HG02623 (cell line): Measurements from ENCODE around the gene GRM8.
"Not testable (repeated sequence)": the region's sequence is repeated elsewhere in the genome, so short reads cannot be mapped to it uniquely, and the experiment has no call there.

ENCODE experiments used
- ATAC-seq: cut with Tn5 transposase; IDR thresholded peaks from one replicate; pipeline ENCODE4 v1.9.1; 2021; ENCODE audit warnings: moderate library complexity; ENCODE audit not compliant: unreplicated experiment

The GRM8 gene

GRCh38 chr7:126931581-126931980, 321.2 kb downstream of the GRM8 start:
- no peak for ATAC-seq

DNA sequence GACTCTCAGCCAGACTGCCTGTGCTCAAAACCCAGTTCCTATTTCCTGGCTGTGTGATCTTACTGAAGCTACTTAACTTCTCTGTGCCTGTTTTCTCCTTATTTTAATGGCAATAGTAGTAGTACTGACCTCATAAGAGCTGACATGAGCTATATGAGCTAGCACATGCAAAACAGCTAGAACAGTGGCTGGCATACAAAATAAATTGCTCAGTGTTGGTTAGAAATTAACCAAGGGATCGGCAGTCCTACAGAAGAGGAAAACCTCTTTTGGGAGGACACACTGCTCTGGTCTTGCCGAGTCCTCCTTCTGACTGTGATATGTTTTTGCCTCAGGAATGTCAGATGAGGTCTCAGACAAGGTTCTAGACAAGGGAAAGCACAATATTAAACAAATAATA, 322.6 kb downstream of the GRM8 start:
- no peak for ATAC-seq

DNA sequence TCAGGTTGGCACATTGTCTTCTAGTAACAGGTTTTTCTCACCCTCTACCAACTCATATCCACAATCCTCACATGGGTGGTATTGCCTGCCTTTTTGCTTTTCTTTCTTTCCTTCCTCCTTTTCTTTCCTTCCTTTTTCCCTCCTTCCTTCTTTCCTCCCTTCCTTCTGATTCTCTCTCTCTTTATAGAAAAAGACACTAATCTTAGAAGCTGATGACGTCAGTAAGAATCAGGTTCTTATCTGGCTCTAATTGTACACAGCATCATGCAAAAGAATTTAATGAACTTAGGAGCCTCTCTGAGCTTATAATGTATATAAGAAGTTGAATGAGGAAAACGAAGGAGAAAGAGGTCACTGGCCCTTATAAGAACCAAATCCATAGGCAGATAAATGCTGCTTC, 328.3 kb downstream of the GRM8 start:
- no peak for ATAC-seq

- peak; percentile 52 for ATAC-seq
Measured at GRCh38 chr7:126911627-126912026, 341.1 kb downstream of the GRM8 start.

- not testable (repeated sequence) for ATAC-seq
Measured at GRCh38 chr7:126908564-126908963, 344.2 kb downstream of the GRM8 start.

DNA sequence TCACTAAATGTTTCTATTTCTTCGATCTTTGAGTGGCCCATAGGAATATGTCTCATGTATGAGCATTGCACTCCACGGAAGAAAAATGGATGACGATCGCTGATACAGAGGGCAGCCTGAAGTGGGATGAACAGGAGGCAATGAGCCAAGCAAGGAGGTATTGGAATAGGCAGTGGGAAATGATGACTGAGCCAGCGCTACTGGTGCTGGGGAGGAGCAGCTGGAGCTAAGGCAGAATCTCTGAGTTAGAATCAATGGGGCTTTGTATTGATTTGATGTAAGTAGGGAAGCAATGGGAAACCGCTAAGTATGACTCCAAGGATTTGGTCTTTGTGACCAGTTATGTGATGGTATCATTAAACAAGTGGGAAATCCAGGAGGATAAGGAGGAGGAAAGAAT, 345.1 kb downstream of the GRM8 start:
- ATAC-seq = not testable (repeated sequence)

- not testable (repeated sequence) for ATAC-seq
Measured at GRCh38 chr7:126905255-126905654, 347.5 kb downstream of the GRM8 start.

DNA sequence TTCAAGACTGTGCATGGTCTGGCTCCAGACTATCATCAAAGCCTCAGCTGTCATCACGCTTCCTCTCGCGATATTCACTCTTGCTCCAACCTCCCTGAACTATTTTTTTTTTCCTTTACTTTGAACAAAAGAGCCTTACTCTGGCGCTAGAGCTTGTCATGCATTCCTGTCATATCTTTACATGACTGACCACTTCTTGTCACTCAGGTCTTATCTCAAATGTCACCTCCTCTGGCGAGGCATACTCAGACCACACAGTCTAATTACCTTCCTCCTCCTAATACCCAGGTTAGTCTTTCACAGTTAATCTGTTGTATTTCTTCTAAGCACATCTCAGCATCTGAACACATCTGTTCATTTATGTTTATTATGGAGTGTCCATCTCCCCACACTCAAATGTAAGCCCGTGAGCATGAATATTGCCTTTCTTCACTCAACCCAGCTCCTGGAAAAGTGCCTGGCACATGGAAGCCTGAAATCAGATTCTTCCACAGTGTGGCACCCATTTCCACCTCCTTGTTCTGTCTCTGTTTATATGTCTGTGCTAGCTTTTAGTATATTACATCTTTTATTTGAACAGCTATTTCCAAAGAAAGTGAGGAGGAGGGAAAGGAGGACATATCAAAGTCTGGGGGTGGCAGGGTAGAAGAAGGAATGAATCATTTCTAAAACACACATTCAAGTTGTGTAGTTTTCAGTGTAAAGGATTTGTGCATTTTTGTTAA, 351.5 kb downstream of the GRM8 start:
- ATAC-seq = not testable (repeated sequence)

DNA sequence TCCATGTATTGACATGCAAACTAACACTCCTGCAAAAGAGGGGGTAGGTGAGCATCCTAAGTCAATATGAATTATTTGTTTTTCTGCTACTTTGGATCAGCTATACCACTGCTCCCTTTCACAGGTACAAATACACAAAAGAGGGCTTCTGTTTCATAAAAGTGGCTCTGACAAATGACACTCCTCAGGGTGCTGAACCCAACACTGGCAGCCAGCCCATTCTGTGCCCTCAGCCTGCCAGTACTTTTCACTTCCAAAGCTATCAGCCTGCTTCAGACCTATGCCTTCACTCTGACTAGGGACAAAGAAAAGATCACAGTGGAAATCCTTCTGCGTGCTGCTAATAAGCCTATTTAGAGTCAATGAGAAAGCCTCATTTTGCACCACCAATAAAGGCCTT, 364.8 kb downstream of the GRM8 start:
- not testable (repeated sequence) for ATAC-seq

DNA sequence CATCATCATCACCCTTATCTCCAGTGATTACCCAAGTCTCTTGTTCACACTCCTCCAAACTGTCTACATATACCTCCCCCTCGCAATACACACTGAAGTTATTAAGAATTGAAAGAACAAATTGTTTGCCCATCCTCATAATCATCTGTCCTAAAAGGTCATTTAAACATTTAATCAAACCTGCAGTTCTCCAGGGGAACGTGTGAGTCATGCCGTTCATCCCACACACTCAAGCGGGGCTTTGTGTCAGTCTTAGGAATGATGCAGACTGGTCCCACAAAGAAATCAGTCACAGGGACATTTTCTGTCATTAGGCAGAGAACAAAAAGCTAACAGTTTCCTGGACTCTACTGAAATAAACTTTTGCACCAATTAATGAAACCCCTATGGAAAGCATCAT, 365.2 kb downstream of the GRM8 start:
- not testable (repeated sequence) for ATAC-seq

- ATAC-seq = not testable (repeated sequence)
Measured at GRCh38 chr7:126882730-126883129, 370.0 kb downstream of the GRM8 start.

DNA sequence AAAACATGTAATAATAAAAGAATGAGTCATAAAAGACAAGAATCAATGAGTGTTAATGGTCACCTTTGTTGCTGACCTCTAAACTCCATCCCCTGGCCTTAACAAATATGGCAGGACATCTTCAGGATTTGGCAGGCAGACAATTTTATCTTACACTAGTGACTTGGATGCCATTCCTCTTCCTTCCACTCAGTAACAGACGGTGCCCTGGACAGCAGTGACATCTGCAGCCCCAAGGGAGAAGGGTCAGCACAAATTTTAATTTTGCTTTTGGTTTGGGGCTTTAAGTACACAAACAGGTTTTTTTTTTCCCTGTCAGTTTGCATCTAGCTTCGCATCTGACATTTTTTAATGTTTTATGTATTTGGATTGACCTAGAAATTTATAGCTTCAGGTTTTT, 370.8 kb downstream of the GRM8 start:
- ATAC-seq = peak; percentile 52

DNA sequence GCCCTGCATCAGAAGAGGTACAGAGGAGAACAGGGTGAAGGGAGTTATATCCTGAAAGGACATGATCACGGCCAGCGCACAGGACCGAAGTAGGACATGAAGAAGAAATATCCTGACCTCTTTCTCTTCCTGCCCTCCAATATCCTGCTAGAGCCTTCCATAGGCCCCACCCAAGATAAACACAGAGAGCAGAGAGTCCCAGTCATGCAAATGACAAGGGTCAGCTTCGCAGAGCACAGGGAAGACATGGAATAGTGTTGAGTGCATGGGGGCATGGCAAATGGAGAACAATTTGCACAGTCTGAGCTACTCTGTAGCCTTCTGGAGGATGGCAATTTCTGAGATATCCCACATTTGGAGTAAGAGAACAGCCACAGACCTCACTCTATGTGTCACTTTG, 371.4 kb downstream of the GRM8 start:
- ATAC-seq = no peak

- not testable (repeated sequence) for ATAC-seq
Measured at GRCh38 chr7:126876536-126876935, 376.2 kb downstream of the GRM8 start.

DNA sequence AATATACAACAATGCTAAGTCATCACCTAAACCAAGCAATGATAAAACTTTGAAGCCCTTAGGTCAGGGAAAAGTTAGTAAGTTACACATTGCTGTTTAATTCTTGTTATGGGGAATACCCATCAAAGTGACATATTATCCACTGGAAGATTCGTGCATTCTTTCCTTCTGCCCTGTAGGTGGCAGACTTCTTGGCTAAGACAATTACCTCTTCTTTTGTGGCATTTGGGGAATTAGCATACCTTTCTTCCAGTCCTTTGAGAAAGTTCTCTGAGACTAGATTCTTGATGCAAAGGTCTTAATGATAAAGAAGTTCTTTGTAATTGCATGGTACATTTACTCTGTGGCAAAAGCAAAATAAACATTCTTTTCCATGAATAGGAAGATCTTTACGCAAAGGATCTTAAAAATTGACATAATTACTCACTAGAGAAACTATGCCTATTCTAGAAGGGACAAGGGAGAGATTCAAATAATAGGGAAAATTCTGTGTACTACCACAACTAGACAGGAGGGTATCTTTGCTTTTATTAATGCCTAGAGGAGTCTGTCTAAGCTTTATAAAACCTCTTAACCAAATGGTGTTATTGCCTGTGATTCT, 395.9 kb downstream of the GRM8 start:
- ATAC-seq = peak; percentile 71

DNA sequence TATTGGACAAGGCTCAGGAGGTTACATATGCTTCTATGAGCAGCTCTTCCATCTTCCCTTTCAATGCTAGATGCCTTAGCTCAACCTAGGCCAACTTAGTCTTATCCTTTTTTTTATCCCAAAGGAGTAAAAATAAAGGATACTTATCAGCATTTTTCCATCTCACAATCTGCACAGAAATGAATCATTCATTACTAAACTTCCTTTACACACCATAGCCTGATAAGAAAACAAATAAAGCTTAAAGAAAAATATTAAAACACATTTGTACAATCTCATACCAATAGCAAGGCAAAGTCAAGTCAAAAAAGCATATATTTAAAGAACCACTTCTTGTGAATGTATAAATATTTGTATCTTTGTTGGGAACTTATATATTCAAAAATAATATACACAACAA, 407.4 kb downstream of the GRM8 start:
- ATAC-seq = no peak

DNA sequence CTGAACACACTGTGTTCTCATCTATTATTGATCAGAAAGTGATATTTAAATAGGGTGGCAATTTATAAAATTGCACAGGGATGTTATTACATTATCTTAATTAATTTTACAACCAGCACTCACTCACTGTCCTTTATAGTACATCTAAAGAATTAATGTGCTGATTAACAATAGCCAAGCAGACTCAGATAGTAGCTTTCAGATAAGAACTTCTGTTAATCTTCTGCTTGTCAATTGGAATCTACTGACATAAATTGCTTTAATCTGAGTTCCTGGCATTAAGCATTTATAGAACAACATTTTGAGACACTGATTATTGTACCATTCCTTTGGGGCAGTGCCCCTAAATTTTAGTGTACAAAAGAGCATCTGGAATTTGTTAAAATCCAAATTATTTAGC, 408.9 kb downstream of the GRM8 start:
- no peak for ATAC-seq

- ATAC-seq = no peak
Measured at GRCh38 chr7:126843336-126843735, 409.4 kb downstream of the GRM8 start.

GRCh38 chr7:126842451-126842850, 410.3 kb downstream of the GRM8 start:
- ATAC-seq = no peak

DNA sequence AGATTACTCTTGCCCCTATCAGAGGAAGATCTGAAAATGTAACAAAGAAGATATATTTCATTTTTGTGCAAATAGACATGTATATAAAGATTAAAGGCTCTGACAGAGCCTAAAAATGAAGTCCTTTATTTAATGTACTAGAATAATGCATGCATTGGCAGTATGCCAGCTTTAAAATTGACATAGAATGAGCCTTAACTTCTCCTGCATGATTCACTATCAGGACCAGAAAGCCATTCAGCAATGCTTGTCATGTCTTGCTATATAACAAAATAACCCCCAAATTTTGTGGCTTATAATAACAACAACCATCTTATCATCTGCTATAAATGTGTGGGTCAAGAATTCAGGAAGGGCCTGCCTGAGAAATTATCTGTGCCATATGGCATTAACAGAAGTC, 411.9 kb downstream of the GRM8 start:
- no peak for ATAC-seq

- ATAC-seq = no peak
Measured at GRCh38 chr7:126839624-126840023, 413.1 kb downstream of the GRM8 start.

GRCh38 chr7:126838194-126838593, 414.5 kb downstream of the GRM8 start:
- no peak for ATAC-seq

GRCh38 chr7:126831241-126831640, 421.5 kb downstream of the GRM8 start:
- not testable (repeated sequence) for ATAC-seq
